IMR-90 (cell line): ENCODE results near the gene ATP1A1. TPM values are rescaled to one million over a fixed set of nuclear protein-coding genes. Genes with fewer than 3 reads are reported as not detected.

Source experiments
- ATAC-seq: fragments of 200-7000 bp; cut with Tn5 transposase; 2 replicates; pipeline ENCODE4 v1.9.1; 2020; ENCODE audit warnings: low read depth, mild to moderate bottlenecking, moderate library complexity
- BruUV-seq: library from RNA; stranded (reverse); fragments of 400-500 nt; replicated peaks from 2 replicates; lab custom pipeline; 2021; lab: Mats Ljungman, UMichigan
- CTCF ChIA-PET: fragments of 300-600 bp; formaldehyde crosslinking; extraction: SDS; loops from one replicate; lab custom pipeline; 2021; ENCODE audit warnings: antibody characterized with exemption; lab: Yijun Ruan, JAX
- POLR2A ChIA-PET: fragments of 300-600 bp; sonication (Branson Sonifier 250); formaldehyde crosslinking; loops from one replicate; lab custom pipeline; 2022; ENCODE audit warnings: antibody characterized with exemption; ENCODE audit not compliant: unreplicated experiment; lab: Charles Lee
- DNase-seq: peaks from one replicate; pipeline ENCODE4 v3.0.0; 2013
- H2AFZ ChIP-seq: replicated peaks from 2 replicates; pipeline ENCODE3; 2013; ENCODE audit warnings: low read length, mild to moderate bottlenecking; ENCODE audit not compliant: poor library complexity
- H2AK5ac ChIP-seq: 2 replicates; pipeline ENCODE4 v1.6.1; 2013; ENCODE audit warnings: low read depth, low read length, inconsistent platforms
- H2AK9ac ChIP-seq: replicated peaks from 2 replicates; pipeline ENCODE3; 2013; ENCODE audit warnings: mild to moderate bottlenecking, low read depth, low read length, moderate library complexity; ENCODE audit not compliant: poor library complexity
- H2BK120ac ChIP-seq: 2 replicates; pipeline ENCODE4 v1.6.1; 2013; ENCODE audit warnings: low read depth, low read length, inconsistent platforms
- H2BK15ac ChIP-seq: 3 replicates; pipeline ENCODE4 v1.6.1; 2013; ENCODE audit warnings: low read depth, low read length, inconsistent platforms
- H2BK20ac ChIP-seq: 2 replicates; pipeline ENCODE4 v1.6.1; 2013; ENCODE audit warnings: low read depth, mild to moderate bottlenecking, inconsistent platforms, low read length, moderate library complexity
- H2BK5ac ChIP-seq: 2 replicates; pipeline ENCODE4 v1.6.1; 2013; ENCODE audit warnings: mild to moderate bottlenecking, low read depth, low read length, inconsistent platforms; ENCODE audit not compliant: poor library complexity, severe bottlenecking
- H3K14ac ChIP-seq: replicated peaks from 2 replicates; pipeline ENCODE4 v1.6.1; 2013; ENCODE audit warnings: low read depth, low read length, inconsistent platforms
- H3K18ac ChIP-seq: 2 replicates; pipeline ENCODE4 v1.6.1; 2013; ENCODE audit warnings: low read depth, low read length, control low read depth
- H3K23ac ChIP-seq: 2 replicates; pipeline ENCODE4 v1.6.1; 2013; ENCODE audit warnings: low read depth, low read length, inconsistent platforms
- H3K27ac ChIP-seq: 2 replicates; pipeline ENCODE4 v1.5.1; 2013; ENCODE audit warnings: mild to moderate bottlenecking, control low read depth, low read length; ENCODE audit not compliant: insufficient read depth
- H3K27me3 ChIP-seq: 2 replicates; pipeline ENCODE4 v1.6.1; 2013; ENCODE audit warnings: low read length; ENCODE audit not compliant: control insufficient read depth, insufficient read depth
- H3K36me3 ChIP-seq: 2 replicates; pipeline ENCODE4 v1.6.1; 2013; ENCODE audit warnings: low read length, mixed read lengths; ENCODE audit not compliant: control insufficient read depth, insufficient read depth
- H3K4ac ChIP-seq: 2 replicates; pipeline ENCODE4 v1.6.1; 2013; ENCODE audit warnings: low read depth, low read length, inconsistent platforms
- H3K4me1 ChIP-seq: 2 replicates; pipeline ENCODE4 v1.6.1; 2013; ENCODE audit warnings: low read length, mixed read lengths; ENCODE audit not compliant: control insufficient read depth, insufficient read depth
- H3K4me2 ChIP-seq: 2 replicates; pipeline ENCODE4 v1.6.1; 2013; ENCODE audit warnings: low read depth, mild to moderate bottlenecking, control low read depth, low read length, moderate library complexity
- H3K4me3 ChIP-seq: 2 replicates; pipeline ENCODE4 v1.5.1; 2013; ENCODE audit warnings: low read depth, mild to moderate bottlenecking, control low read depth, low read length, moderate library complexity; ENCODE audit not compliant: insufficient read depth
- H3K56ac ChIP-seq: 2 replicates; pipeline ENCODE4 v1.6.1; 2013; ENCODE audit warnings: low read length, inconsistent platforms; ENCODE audit not compliant: insufficient read depth; ENCODE audit errors: extremely low read depth
- H3K79me1 ChIP-seq, 2 experiments: 2 replicates each; pipeline ENCODE4 v1.6.1; 2013; ENCODE audit warnings: low read length in 2 of 2, inconsistent platforms in 1 of 2, low read depth in 1 of 2
- H3K9ac ChIP-seq: 2 replicates; pipeline ENCODE4 v1.6.1; 2013; ENCODE audit warnings: low read depth, low read length, control low read depth
- H3K9me1 ChIP-seq: 2 replicates; pipeline ENCODE4 v1.6.1; 2013; ENCODE audit warnings: low read length, inconsistent platforms; ENCODE audit not compliant: insufficient read depth
- H3K9me3 ChIP-seq: 2 replicates; pipeline ENCODE4 v1.6.1; 2013; ENCODE audit warnings: low read length; ENCODE audit not compliant: control insufficient read depth, insufficient read depth
- H4K20me1 ChIP-seq: 2 replicates; pipeline ENCODE4 v1.6.1; 2013; ENCODE audit warnings: low read length, inconsistent platforms; ENCODE audit not compliant: insufficient read depth
- H4K5ac ChIP-seq: 2 replicates; pipeline ENCODE4 v1.6.1; 2013; ENCODE audit warnings: mild to moderate bottlenecking, low read depth, low read length, control low read depth
- H4K8ac ChIP-seq, 2 experiments: 2 replicates each; pipeline ENCODE4 v1.6.1; 2013; ENCODE audit warnings: low read depth in 2 of 2, low read length in 2 of 2, control low read depth in 1 of 2, inconsistent platforms in 1 of 2
- H4K91ac ChIP-seq: 2 replicates; pipeline ENCODE4 v1.6.1; 2013; ENCODE audit warnings: low read depth, low read length, inconsistent platforms; ENCODE audit not compliant: insufficient read depth
- MXI1 ChIP-seq: IDR thresholded peaks from 2 replicates; pipeline ENCODE4 v1.6.1; 2012; ENCODE audit warnings: low read depth, mild to moderate bottlenecking, low read length, moderate library complexity, borderline replicate concordance
- NFE2L2 ChIP-seq: fragments of 150-350 bp; IDR thresholded peaks from 2 replicates; pipeline ENCODE4 v1.6.1; 2016; ENCODE audit warnings: low read depth, mild to moderate bottlenecking, low read length
- POLR2A ChIP-seq: IDR thresholded peaks from 2 replicates; pipeline ENCODE4 v1.6.1; 2012; ENCODE audit warnings: mild to moderate bottlenecking, low read depth, low read length
- RAD21 ChIP-seq: IDR thresholded peaks from 2 replicates; pipeline ENCODE4 v1.6.1; 2012; ENCODE audit warnings: low read length, improper control_type of control experiment
- RCOR1 ChIP-seq: IDR thresholded peaks from 2 replicates; pipeline ENCODE4 v1.6.1; 2012; ENCODE audit warnings: mild to moderate bottlenecking, low read length, improper control_type of control experiment; ENCODE audit not compliant: insufficient replicate concordance
- WGBS, 2 experiments: methylation state at CpG; one replicate each; pipeline versions ENCODE4 v1.1.5 to v1.1.7; 2013; ENCODE audit warnings: missing lambda C conversion rate in 2 of 2; ENCODE audit not compliant: insufficient read length in 1 of 2; ENCODE audit errors: extremely low coverage in 2 of 2; 5-methylcytosine and 5-hydroxymethylcytosine counted together
- dilution Hi-C: fragments of 300-500 bp; cut with HindIII; formaldehyde crosslinking; loops from one replicate; pipeline ENCODE4 v1.14.3; 2018; ENCODE audit warnings: low sequenced_read_pairs; ENCODE audit not compliant: unreplicated experiment
- in situ Hi-C: fragments of 300-500 bp; cut with MboI; formaldehyde crosslinking; loops from 3 replicates; pipeline ENCODE4 v1.14.3; 2019; ENCODE audit warnings: low sequenced_read_pairs, inconsistent platforms, mixed read lengths
- intact Hi-C: fragments of 100-400 bp; cut with micrococcal nuclease; formaldehyde crosslinking; loops from 2 replicates; pipeline ENCODE4 v1.10.0; 2022
- polyA plus RNA-seq, 3 experiments: library from polyadenylated mRNA; depleted of rRNA; stranded (reverse); fragments of >200 nt; gene quantifications; 2 replicates each; pipeline ENCODE4 v1.2.3, GENCODE V29; 2012; ENCODE audit warnings: low replicate concordance in 1 of 3
- total RNA-seq: library from RNA; depleted of rRNA; stranded (reverse); fragments of >200 nt; gene quantifications from 2 replicates; pipeline ENCODE4 v1.2.3, GENCODE V29; 2012
- TF ChIP-seq, protein P1 (sequence below): conservative IDR thresholded peaks from 2 replicates; pipeline ENCODE4 v1.5.1; 2012; ENCODE audit warnings: mild to moderate bottlenecking, low read depth, low read length, improper control_type of control experiment
- TF ChIP-seq, protein P2 (sequence below): fragments of 150-350 bp; IDR thresholded peaks from 2 replicates; pipeline ENCODE4 v1.6.1; 2016; ENCODE audit warnings: low read depth, mild to moderate bottlenecking, low read length, moderate library complexity, borderline replicate concordance

Gene ATP1A1
- total and polyA plus RNA-seq, 2 of the 4 experiments (the other 2 are of a cell fraction): 116 to 125 TPM

DNA sequence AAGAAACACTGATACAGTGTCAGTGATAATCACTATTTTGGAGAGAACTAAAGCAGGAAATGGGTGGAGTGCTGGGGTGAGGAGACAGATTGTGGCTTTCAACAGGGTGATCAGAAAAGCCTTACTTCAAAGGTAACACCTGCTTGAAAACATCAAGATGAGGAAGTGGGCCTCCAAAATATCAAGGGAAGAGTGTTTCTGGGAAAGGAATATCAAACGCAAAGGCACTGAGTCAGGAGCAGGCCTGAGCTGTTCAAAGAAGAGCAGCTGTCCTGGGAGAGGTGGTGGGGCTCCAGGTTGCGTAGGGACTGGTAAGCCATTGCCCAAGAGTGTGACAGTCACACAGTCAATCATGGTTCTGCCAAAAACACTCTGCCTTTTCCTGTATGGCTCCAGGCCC, 47.1 kb upstream of the ATP1A1 start:
- no peak overlapping the region for H3K56ac ChIP-seq
- no peak overlapping the region for H4K8ac ChIP-seq
- dilution Hi-C loops: no loop called here
- no peaks in the 10 kb centered on the region for H3K36me3 ChIP-seq
- no CpG with 5 or more reads among the region's 2 CpGs for WGBS, 2 experiments
- no peak overlapping the region for H3K27ac ChIP-seq
- no peaks in the 10 kb centered on the region for H3K79me1 ChIP-seq
- intact Hi-C loops: loop anchor here (5.0 kb wide), 1 partner anchor 44 kb away; no protein-coding TSS in a partner anchor
- TF ChIP-seq NFE2L2 (no peak), POLR2A (no peak), RCOR1 (no peak), RAD21 (no peak), MXI1 (no peak)
- TF ChIP-seq, protein P1, sequence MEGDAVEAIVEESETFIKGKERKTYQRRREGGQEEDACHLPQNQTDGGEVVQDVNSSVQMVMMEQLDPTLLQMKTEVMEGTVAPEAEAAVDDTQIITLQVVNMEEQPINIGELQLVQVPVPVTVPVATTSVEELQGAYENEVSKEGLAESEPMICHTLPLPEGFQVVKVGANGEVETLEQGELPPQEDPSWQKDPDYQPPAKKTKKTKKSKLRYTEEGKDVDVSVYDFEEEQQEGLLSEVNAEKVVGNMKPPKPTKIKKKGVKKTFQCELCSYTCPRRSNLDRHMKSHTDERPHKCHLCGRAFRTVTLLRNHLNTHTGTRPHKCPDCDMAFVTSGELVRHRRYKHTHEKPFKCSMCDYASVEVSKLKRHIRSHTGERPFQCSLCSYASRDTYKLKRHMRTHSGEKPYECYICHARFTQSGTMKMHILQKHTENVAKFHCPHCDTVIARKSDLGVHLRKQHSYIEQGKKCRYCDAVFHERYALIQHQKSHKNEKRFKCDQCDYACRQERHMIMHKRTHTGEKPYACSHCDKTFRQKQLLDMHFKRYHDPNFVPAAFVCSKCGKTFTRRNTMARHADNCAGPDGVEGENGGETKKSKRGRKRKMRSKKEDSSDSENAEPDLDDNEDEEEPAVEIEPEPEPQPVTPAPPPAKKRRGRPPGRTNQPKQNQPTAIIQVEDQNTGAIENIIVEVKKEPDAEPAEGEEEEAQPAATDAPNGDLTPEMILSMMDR: no peak
- TF ChIP-seq, protein P2, sequence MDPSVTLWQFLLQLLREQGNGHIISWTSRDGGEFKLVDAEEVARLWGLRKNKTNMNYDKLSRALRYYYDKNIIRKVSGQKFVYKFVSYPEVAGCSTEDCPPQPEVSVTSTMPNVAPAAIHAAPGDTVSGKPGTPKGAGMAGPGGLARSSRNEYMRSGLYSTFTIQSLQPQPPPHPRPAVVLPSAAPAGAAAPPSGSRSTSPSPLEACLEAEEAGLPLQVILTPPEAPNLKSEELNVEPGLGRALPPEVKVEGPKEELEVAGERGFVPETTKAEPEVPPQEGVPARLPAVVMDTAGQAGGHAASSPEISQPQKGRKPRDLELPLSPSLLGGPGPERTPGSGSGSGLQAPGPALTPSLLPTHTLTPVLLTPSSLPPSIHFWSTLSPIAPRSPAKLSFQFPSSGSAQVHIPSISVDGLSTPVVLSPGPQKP: no peak
- H3K4me2 ChIP-seq: no peak overlapping the region
- no peak overlapping the region for H2AK5ac ChIP-seq
- H3K4ac ChIP-seq: no peak overlapping the region
- ChIA-PET CTCF (no interaction called here), POLR2A (no interaction called here)
- H3K23ac ChIP-seq: no peak overlapping the region
- H2AFZ ChIP-seq: no peak overlapping the region
- no peak overlapping the region for H2BK120ac ChIP-seq
- H3K9ac ChIP-seq: no peak overlapping the region
- H4K5ac ChIP-seq: no peak overlapping the region
- peaks cover 7% of the 10 kb centered on the region for H3K27me3 ChIP-seq
- H3K14ac ChIP-seq: no peak overlapping the region
- no peak overlapping the region for H4K91ac ChIP-seq
- no peak overlapping the region for H2AK9ac ChIP-seq
- no TSS peak for BruUV-seq
- H3K4me3 ChIP-seq: no peak overlapping the region
- DNase-seq (no peak), ATAC-seq (no peak)
- H4K20me1 ChIP-seq: no peaks in the 10 kb centered on the region
- in situ Hi-C loops: no loop called here
- H3K18ac ChIP-seq: no peak overlapping the region
- 0 out of 2 replicates have a peak, but pooled peaks cover 3% of the 10 kb centered on the region for H3K9me1 ChIP-seq
- H2BK20ac ChIP-seq: no peak overlapping the region
- no peak overlapping the region for H2BK15ac ChIP-seq
- no peaks in the 10 kb centered on the region for H3K4me1 ChIP-seq
- H3K9me3 ChIP-seq: no peaks in the 10 kb centered on the region
- no peak overlapping the region for H2BK5ac ChIP-seq
